ENCODE results near the gene CREBBP.
"Not testable (repeated sequence)": the region's sequence is repeated elsewhere in the genome, so short reads cannot be mapped to it uniquely, and the experiment has no call there.

Gene CREBBP

GRCh38 chr16:3880623-3881498, at the start of gene CREBBP:
Gene CREBBP, minus strand, starts transcription at chr16:3880713. Its CDS starts 797 bp downstream, at chr16:3879916.
- DNase-seq (ENCODE audit: low spot score), result peak; percentile 86

- not testable (repeated sequence) for DNase-seq (ENCODE audit: low spot score)
Measured at GRCh38 chr16:3927147-3927546, 46.6 kb upstream of the CREBBP start.

- no peak for DNase-seq (ENCODE audit: low spot score)
Measured at GRCh38 chr16:3924763-3925162, 44.2 kb upstream of the CREBBP start.

- DNase-seq (ENCODE audit: low spot score), result no peak
Measured at GRCh38 chr16:3922241-3922640, 41.7 kb upstream of the CREBBP start.

GRCh38 chr16:3920206-3920605, 39.7 kb upstream of the CREBBP start:
- no peak for DNase-seq (ENCODE audit: low spot score)

- no peak for DNase-seq (ENCODE audit: low spot score)
Measured at GRCh38 chr16:3919413-3919812, 38.9 kb upstream of the CREBBP start.

GRCh38 chr16:3915426-3916260, 35.1 kb upstream of the CREBBP start:
- no peak for DNase-seq (ENCODE audit: low spot score)

- no peak for DNase-seq (ENCODE audit: low spot score)
Measured at GRCh38 chr16:3912897-3913296, 32.4 kb upstream of the CREBBP start.

- DNase-seq (ENCODE audit: low spot score), result no peak
Measured at GRCh38 chr16:3912373-3912772, 31.9 kb upstream of the CREBBP start.

GRCh38 chr16:3911741-3912140, 31.2 kb upstream of the CREBBP start:
- DNase-seq (ENCODE audit: low spot score), result not testable (repeated sequence)

- DNase-seq (ENCODE audit: low spot score), result no peak
Measured at GRCh38 chr16:3909791-3910583, 29.5 kb upstream of the CREBBP start.

- no peak for DNase-seq (ENCODE audit: low spot score)
Measured at GRCh38 chr16:3908951-3909437, 28.5 kb upstream of the CREBBP start.

GRCh38 chr16:3907586-3907985, 27.1 kb upstream of the CREBBP start:
- no peak for DNase-seq (ENCODE audit: low spot score)

GRCh38 chr16:3906363-3906762, 25.9 kb upstream of the CREBBP start:
- no peak for DNase-seq (ENCODE audit: low spot score)

GRCh38 chr16:3904875-3905274, 24.4 kb upstream of the CREBBP start:
- no peak for DNase-seq (ENCODE audit: low spot score)

GRCh38 chr16:3890091-3890490, 9.6 kb upstream of the CREBBP start:
- DNase-seq (ENCODE audit: low spot score), result no peak

- no peak for DNase-seq (ENCODE audit: low spot score)
Measured at GRCh38 chr16:3889059-3889458, 8.5 kb upstream of the CREBBP start.

- not testable (repeated sequence) for DNase-seq (ENCODE audit: low spot score)
Measured at GRCh38 chr16:3885999-3886398, 5.5 kb upstream of the CREBBP start.

GRCh38 chr16:3884398-3884797, 3.9 kb upstream of the CREBBP start:
- no peak for DNase-seq (ENCODE audit: low spot score)

GRCh38 chr16:3882531-3882930, 2.0 kb upstream of the CREBBP start:
- no peak for DNase-seq (ENCODE audit: low spot score)

- no peak for DNase-seq (ENCODE audit: low spot score)
Measured at GRCh38 chr16:3881499-3881990, 1.0 kb upstream of the CREBBP start.
